ENCODE results near the gene DPEP3. TPM values are rescaled to one million over a fixed set of nuclear protein-coding genes. Genes with fewer than 3 reads are reported as not detected.
"Not testable (repeated sequence)": the region's sequence is repeated elsewhere in the genome, so short reads cannot be mapped to it uniquely, and the experiment has no call there.

The DPEP3 gene
- polyA plus RNA-seq, 1 experiment, result not detected

DNA sequence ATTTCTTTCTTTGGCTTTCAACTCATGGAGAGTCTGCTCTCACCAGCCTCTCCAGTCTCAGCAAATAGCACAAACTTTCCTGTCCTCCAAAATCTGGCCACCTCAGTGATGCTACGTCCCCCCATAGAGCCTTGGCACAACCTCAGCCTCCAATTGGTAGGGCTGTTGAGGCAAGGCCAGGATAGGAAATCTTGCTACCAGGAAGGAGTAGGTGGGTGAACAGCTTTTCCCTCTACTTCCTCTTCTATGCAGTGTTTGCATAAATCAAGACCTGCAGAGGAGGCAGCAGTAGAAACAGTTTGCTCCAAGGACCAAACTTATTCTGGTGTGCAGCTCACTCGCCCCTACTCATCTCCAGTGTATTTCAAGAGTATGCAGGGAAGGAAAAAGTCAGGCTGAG is 19.7 kb upstream of the DPEP3 start:
- POLR2A ChIA-PET, result interaction anchor here (0.7 kb wide), 2 partner anchors 9 to 23 kb away, joined by 3 to 4 read pairs; partner anchors contain the start of genes DDX28 and DUS2
- CTCF ChIA-PET, result interaction anchor here (0.5 to 1.0 kb wide), 2 partner anchors 41 to 107 kb away, joined by 4 read pairs; partner anchors contain the start of gene PSKH1
- TF ChIP-seq, protein P1, sequence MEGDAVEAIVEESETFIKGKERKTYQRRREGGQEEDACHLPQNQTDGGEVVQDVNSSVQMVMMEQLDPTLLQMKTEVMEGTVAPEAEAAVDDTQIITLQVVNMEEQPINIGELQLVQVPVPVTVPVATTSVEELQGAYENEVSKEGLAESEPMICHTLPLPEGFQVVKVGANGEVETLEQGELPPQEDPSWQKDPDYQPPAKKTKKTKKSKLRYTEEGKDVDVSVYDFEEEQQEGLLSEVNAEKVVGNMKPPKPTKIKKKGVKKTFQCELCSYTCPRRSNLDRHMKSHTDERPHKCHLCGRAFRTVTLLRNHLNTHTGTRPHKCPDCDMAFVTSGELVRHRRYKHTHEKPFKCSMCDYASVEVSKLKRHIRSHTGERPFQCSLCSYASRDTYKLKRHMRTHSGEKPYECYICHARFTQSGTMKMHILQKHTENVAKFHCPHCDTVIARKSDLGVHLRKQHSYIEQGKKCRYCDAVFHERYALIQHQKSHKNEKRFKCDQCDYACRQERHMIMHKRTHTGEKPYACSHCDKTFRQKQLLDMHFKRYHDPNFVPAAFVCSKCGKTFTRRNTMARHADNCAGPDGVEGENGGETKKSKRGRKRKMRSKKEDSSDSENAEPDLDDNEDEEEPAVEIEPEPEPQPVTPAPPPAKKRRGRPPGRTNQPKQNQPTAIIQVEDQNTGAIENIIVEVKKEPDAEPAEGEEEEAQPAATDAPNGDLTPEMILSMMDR (IDR thresholded peaks at IDR 0.05; ENCODE audit: low read depth, low read length), result no peak

DNA sequence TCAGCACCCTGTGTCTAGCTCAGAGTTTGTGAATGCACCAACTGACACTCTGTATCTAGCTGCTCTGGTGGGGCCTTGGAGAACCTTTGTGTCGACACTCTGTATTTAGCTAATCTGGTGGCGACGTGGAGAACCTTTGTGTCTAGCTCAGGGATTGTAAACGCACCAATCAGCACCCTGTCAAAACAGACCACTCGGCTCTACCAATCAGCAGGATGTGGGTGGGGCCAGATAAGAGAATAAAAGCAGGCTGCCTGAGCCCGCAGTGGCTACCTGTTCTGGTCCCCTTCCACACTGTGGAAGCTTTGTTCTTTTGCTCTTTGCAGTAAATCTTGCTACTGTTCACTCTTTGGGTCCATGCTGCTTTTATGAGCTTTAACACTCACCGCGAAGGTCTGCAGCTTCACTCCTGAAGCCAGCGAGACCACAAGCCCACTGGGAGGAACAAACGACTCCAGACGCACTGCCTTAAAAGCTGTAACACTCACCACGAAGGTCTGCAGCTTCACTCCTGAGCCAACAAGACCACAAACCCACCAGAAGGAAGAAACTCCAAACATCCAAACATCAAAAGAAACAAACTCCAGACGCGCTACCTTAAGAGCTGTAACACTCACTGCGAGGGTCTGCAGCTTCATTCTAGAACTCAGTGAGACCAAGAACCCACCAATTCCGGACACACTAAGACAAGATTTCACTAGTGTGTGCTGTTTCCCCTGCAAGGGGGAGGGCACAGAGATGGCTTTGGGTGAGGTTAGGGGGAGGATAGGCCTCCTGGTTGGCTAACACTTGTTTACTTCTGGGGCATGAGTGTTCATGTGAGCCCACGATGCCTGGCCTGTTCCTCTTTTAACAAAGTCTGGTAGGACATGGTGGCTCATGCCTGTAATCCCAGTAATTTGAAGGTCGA is 18.7 kb upstream of the DPEP3 start, which contains the start of gene DPEP2:
DPEP2 (minus strand) TSS at position 706 of the 910 bp plus-strand sequence. CDS start 6,272 bp downstream, outside the sequence.
- DNase-seq (ENCODE audit: low read depth, low spot score); CTCF ChIA-PET: not testable (repeated sequence)
- POLR2A ChIA-PET, result interaction anchor here (0.7 kb wide), 1 partner anchor 15 kb away, joined by 3 read pairs; no protein-coding TSS in a partner anchor

More for the DNA sequence above, 19.7 kb upstream of the DPEP3 start:
- H3K4me3 ChIP-seq (ENCODE audit: low read depth, low read length), result no peak overlapping the region
- H3K9me3 ChIP-seq (ENCODE audit: control insufficient read depth, insufficient read depth, low read length), result no peaks in the 10 kb centered on the region; the same call in 1 of the 2 replicates
- H3K27me3 ChIP-seq (ENCODE audit: control insufficient read depth, insufficient read depth, low read length), result no peaks in the 10 kb centered on the region
- no peak overlapping the region for H3K27ac ChIP-seq (ENCODE audit: low read depth, low read length)
- DNase-seq (ENCODE audit: low read depth, low spot score), result no peak

DNA sequence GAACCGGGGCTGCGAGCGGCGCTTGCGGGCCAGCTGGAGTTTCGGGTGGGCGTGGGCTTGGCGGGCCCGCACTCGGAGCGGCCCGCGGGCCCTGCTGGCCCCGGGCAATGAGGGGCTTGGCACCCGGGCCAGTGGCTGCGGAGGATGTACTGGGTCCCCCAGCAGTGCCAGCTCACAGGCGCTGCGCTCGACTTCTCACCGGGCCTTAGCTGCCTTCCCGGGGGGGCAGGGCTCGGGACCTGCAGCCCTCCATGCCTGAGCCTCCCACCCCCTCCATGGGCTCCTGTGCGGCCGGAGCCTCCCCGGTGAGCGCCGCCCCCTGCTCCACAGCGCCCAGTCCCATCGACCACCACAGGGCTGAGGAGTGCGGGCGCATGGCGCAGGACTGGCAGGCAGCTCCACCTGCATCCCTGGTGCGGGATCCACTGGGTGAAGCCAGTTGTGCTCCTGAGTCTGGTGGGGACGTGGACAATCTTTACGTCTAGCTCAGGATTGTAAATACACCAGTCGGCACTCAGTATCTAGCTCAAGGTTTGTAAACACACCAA is 18.0 kb upstream of the DPEP3 start:
- POLR2A ChIA-PET, result interaction anchor here (0.7 kb wide), 1 partner anchor 15 kb away, joined by 3 read pairs; no protein-coding TSS in a partner anchor
- CTCF ChIA-PET; H3K27me3 ChIP-seq (ENCODE audit: control insufficient read depth, insufficient read depth, low read length); H3K9me3 ChIP-seq (ENCODE audit: control insufficient read depth, insufficient read depth, low read length); H3K27ac ChIP-seq (ENCODE audit: low read depth, low read length); DNase-seq (ENCODE audit: low read depth, low spot score); H3K4me3 ChIP-seq (ENCODE audit: low read depth, low read length): not testable (repeated sequence)

More for the DNA sequence above, 18.7 kb upstream of the DPEP3 start, which contains the start of gene DPEP2:
- H3K27me3 ChIP-seq (ENCODE audit: control insufficient read depth, insufficient read depth, low read length); H3K4me3 ChIP-seq (ENCODE audit: low read depth, low read length); H3K27ac ChIP-seq (ENCODE audit: low read depth, low read length); H3K9me3 ChIP-seq (ENCODE audit: control insufficient read depth, insufficient read depth, low read length): not testable (repeated sequence)

DNA sequence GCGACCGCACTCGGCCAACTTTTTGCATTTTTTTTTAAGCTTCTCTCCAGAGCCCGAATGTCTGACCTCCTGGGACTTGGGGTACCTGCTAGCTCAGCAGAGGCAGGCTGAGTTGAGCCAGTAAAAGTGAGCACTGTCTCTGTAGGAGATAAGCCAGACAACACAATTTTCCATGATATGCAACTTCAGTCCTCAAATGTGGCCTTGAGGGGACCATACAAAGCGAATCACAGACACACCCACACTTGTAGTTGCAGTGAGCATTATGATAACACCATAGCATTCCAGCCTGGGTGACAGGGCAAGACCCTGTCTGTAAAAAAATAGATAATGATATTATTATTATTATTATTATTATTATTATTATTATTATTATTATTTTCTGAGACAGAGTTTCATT is 16.4 kb upstream of the DPEP3 start:
- Histone ChIP-seq H3K27ac (ENCODE audit: low read depth, low read length) (no peak overlapping the region), H3K4me3 (ENCODE audit: low read depth, low read length) (no peak overlapping the region), H3K9me3 (ENCODE audit: control insufficient read depth, insufficient read depth, low read length) (no peaks in the 10 kb centered on the region; the same call in 1 of the 2 replicates), H3K27me3 (ENCODE audit: control insufficient read depth, insufficient read depth, low read length) (no peaks in the 10 kb centered on the region)
- ChIA-PET POLR2A (no interaction called here), CTCF (interaction anchor here (0.8 kb wide), 1 partner anchor 44 kb away, joined by 3 read pairs; no protein-coding TSS in a partner anchor)
- TF ChIP-seq, protein P1 (IDR thresholded peaks at IDR 0.05; ENCODE audit: low read depth, low read length), result no peak
- no peak for DNase-seq (ENCODE audit: low read depth, low spot score)

DNA sequence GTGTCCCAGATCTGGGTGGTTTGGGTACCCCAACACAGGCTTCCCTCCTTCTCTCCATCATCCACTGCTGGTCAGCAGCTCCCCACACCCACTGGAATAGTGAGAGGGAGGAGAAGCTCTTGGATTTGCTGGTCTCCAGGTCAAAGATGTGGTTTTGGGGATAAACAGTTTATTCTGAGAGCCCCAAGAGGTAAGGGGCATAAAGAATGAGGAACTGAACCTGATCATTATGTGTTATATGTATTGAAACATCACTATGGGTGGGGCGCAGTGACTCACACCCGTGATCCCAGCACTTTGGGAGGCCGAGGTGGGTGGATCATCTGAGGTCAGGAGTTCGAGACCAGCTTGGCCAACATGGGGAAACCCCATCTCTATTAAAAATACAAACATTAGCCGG is 15.1 kb upstream of the DPEP3 start:
- DNase-seq (ENCODE audit: low read depth, low spot score), result no peak

DNA sequence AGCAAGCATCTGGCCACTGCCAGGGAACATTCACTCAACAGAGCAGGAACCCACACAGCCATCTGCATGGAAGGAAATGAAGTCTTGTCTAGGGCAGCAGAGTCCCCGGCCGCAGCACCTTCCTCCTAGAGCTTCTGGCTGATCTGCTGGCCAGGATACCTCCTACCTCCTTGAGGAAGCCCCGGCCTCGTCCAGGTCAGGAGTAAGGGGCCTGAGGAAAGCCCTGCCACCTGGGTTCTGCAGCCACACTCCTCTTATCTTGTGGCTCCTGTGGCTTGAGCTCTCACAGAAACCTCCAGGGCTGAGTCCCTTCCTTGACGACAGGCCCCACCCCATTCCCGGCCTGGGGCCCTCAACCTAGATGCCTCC is 13.7 kb upstream of the DPEP3 start:
- not testable (repeated sequence) for H3K9me3 ChIP-seq (ENCODE audit: control insufficient read depth, insufficient read depth, low read length); H3K4me3 ChIP-seq (ENCODE audit: low read depth, low read length); H3K27ac ChIP-seq (ENCODE audit: low read depth, low read length); H3K27me3 ChIP-seq (ENCODE audit: control insufficient read depth, insufficient read depth, low read length); DNase-seq (ENCODE audit: low read depth, low spot score)
- POLR2A ChIA-PET, result interaction anchor here (0.6 kb wide), 1 partner anchor 235 kb away, joined by 4 read pairs; no protein-coding TSS in a partner anchor
- CTCF ChIA-PET, result interaction anchor here (0.6 to 1.1 kb wide), 10 partner anchors 9 to 237 kb away, joined by 3 to 12 read pairs (median 3); no protein-coding TSS in a partner anchor

More for the DNA sequence above, 15.1 kb upstream of the DPEP3 start:
- ChIA-PET POLR2A (no interaction called here), CTCF (interaction anchor here (1.6 kb wide), 1 partner anchor 45 kb away, joined by 4 read pairs; no protein-coding TSS in a partner anchor)
- H3K9me3 ChIP-seq (ENCODE audit: control insufficient read depth, insufficient read depth, low read length), result no peaks in the 10 kb centered on the region; the same call in 1 of the 2 replicates
- H3K27me3 ChIP-seq (ENCODE audit: control insufficient read depth, insufficient read depth, low read length), result no peaks in the 10 kb centered on the region
- H3K4me3 ChIP-seq (ENCODE audit: low read depth, low read length), result no peak overlapping the region
- H3K27ac ChIP-seq (ENCODE audit: low read depth, low read length), result no peak overlapping the region
- TF ChIP-seq, protein P1 (IDR thresholded peaks at IDR 0.05; ENCODE audit: low read depth, low read length), result no peak
